A673 (cell line): ENCODE data around the gene SIRPG. TPM values are rescaled to one million over a fixed set of nuclear protein-coding genes. Genes with fewer than 3 reads are reported as not detected.

Experiments
- BruUV-seq: library from RNA; stranded (reverse); fragments of 400-500 nt; replicated peaks from 2 replicates; lab custom pipeline; 2021; lab: Mats Ljungman, UMichigan
- CTCF ChIA-PET: fragments of 300-600 bp; sonication (Branson Sonifier 250); formaldehyde crosslinking; loops from one replicate; lab custom pipeline; 2022; ENCODE audit warnings: antibody characterized with exemption; lab: Charles Lee
- POLR2A ChIA-PET: fragments of 300-600 bp; sonication (Branson Sonifier 250); formaldehyde crosslinking; loops from one replicate; lab custom pipeline; 2022; ENCODE audit warnings: antibody characterized with exemption; ENCODE audit not compliant: low non-redundant PET; lab: Charles Lee
- DNase-seq: peaks from one replicate; pipeline ENCODE4 v3.0.0-alpha.2; 2015; ENCODE audit warnings: low spot score
- H3K27ac ChIP-seq: fragments of 200-600 bp; sonication (generic); 2 replicates; pipeline ENCODE4 v1.5.1; 2016; ENCODE audit warnings: mixed run types, low read depth, mild to moderate bottlenecking, mixed read lengths, antibody characterized with exemption, low read length; ENCODE audit not compliant: poor library complexity, severe bottlenecking
- H3K27me3 ChIP-seq: fragments of 200-600 bp; sonication (generic); replicated peaks from 2 replicates; pipeline ENCODE4 v1.6.1; 2017; ENCODE audit warnings: mixed run types, low read depth, mild to moderate bottlenecking, mixed read lengths, antibody characterized with exemption, low read length; ENCODE audit not compliant: insufficient read depth, poor library complexity
- H3K36me3 ChIP-seq: fragments of 200-600 bp; sonication (generic); 2 replicates; pipeline ENCODE4 v1.6.1; 2016; ENCODE audit warnings: mixed run types, mild to moderate bottlenecking, mixed read lengths, antibody characterized with exemption, low read length; ENCODE audit not compliant: insufficient read depth, poor library complexity, severe bottlenecking
- H3K4me1 ChIP-seq: fragments of 200-600 bp; sonication (generic); 2 replicates; pipeline ENCODE4 v1.6.1; 2017; ENCODE audit warnings: mixed run types, mild to moderate bottlenecking, mixed read lengths, antibody characterized with exemption, low read length; ENCODE audit not compliant: insufficient read depth, poor library complexity, severe bottlenecking
- H3K4me3 ChIP-seq: fragments of 200-600 bp; sonication (generic); 2 replicates; pipeline ENCODE4 v1.5.1; 2016; ENCODE audit warnings: low read depth, mixed run types, mild to moderate bottlenecking, mixed read lengths, low read length; ENCODE audit not compliant: poor library complexity, severe bottlenecking
- H3K9me3 ChIP-seq: fragments of 200-600 bp; sonication (generic); 2 replicates; pipeline ENCODE4 v1.6.1; 2016; ENCODE audit warnings: mixed run types, low read depth, mild to moderate bottlenecking, mixed read lengths, antibody characterized with exemption, low read length; ENCODE audit not compliant: poor library complexity, severe bottlenecking
- CTCF ChIP-seq: fragments of 300-800, 200-600 bp; sonication (generic); conservative IDR thresholded peaks from 2 replicates; pipeline ENCODE4 v1.5.1; 2017; ENCODE audit warnings: low read depth, mild to moderate bottlenecking, antibody characterized with exemption, low read length, moderate library complexity, mixed read lengths
- EZH2 ChIP-seq: fragments of 200-600 bp; sonication (generic); IDR thresholded peaks from 2 replicates; pipeline ENCODE4 v1.6.1; 2017; ENCODE audit warnings: borderline replicate concordance, low read depth, mild to moderate bottlenecking, mixed read lengths, antibody characterized with exemption, low read length; ENCODE audit not compliant: poor library complexity, severe bottlenecking
- intact Hi-C: fragments of 100-400 bp; cut with micrococcal nuclease; formaldehyde crosslinking; loops from one replicate; pipeline ENCODE4 v1.10.0; 2022; ENCODE audit not compliant: unreplicated experiment
- total RNA-seq: library from RNA; stranded (reverse); gene quantifications from 2 replicates; pipeline ENCODE4 v1.2.3, GENCODE V29; 2021

SIRPG gene
- total RNA-seq, 1 experiment from 2014 or later, result not detected

GRCh38 chr20:1656844-1657243 is 735 bp downstream of the SIRPG start:
- DNase-seq, result no peak
- POLR2A ChIA-PET, result no interaction called here
- Histone ChIP-seq H3K27ac (no peak overlapping the region), H3K4me3 (no peak overlapping the region), H3K36me3 (no peaks in the 10 kb centered on the region), H3K4me1 (no peaks in the 10 kb centered on the region), H3K9me3 (no peaks in the 10 kb centered on the region), H3K27me3 (peaks cover 4% of the 10 kb centered on the region)
- TF ChIP-seq CTCF (no peak), EZH2 (no peak)
- intact Hi-C loops, result no loop called here
- no TSS peak for BruUV-seq
- CTCF ChIA-PET, result no interaction called here

- Histone ChIP-seq H3K9me3 (no peaks in the 10 kb centered on the region), H3K4me1 (no peaks in the 10 kb centered on the region), H3K27ac (no peak overlapping the region), H3K27me3 (peaks cover 4% of the 10 kb centered on the region), H3K36me3 (no peaks in the 10 kb centered on the region), H3K4me3 (no peak overlapping the region)
- intact Hi-C loops, result no loop called here
- DNase-seq, result peak; percentile 6
- ChIA-PET POLR2A (no interaction called here), CTCF (no interaction called here)
- TF ChIP-seq CTCF (no peak), EZH2 (no peak)
- no TSS peak for BruUV-seq
Measured at GRCh38 chr20:1654996-1655395, 2.6 kb downstream of the SIRPG start.

GRCh38 chr20:1652960-1653359 is 4.6 kb downstream of the SIRPG start:
- BruUV-seq, result no TSS peak
- H3K9me3 ChIP-seq, result no peaks in the 10 kb centered on the region
- intact Hi-C loops, result no loop called here
- H3K36me3 ChIP-seq, result no peaks in the 10 kb centered on the region
- H3K4me3 ChIP-seq, result no peak overlapping the region
- CTCF ChIA-PET, result no interaction called here
- TF ChIP-seq CTCF (no peak), EZH2 (no peak)
- no peak overlapping the region for H3K27ac ChIP-seq
- no peak for DNase-seq
- no peaks in the 10 kb centered on the region for H3K4me1 ChIP-seq
- H3K27me3 ChIP-seq, result no peaks in the 10 kb centered on the region
- POLR2A ChIA-PET, result interaction anchor here (0.6 kb wide), 1 partner anchor 467 kb away, joined by 4 read pairs; no protein-coding TSS in a partner anchor
